Smooth muscle cell (in vitro differentiated cells): ENCODE results near the gene FCGR1A. TPM values are rescaled to one million over a fixed set of nuclear protein-coding genes. Genes with fewer than 3 reads are reported as not detected.
"Not testable (repeated sequence)": the region's sequence is repeated elsewhere in the genome, so short reads cannot be mapped to it uniquely, and the experiment has no call there.

Experiments used
- DNase-seq: peaks from one replicate; lab custom pipeline; 2025; ENCODE audit not compliant: unreplicated experiment; lab: John Stamatoyannopoulos, UW
- H2AFZ ChIP-seq: fragments of 200-600 bp; sonication (generic); 2 replicates; pipeline ENCODE4 v1.6.0; 2016; ENCODE audit warnings: antibody characterized with exemption, low read depth, mild to moderate bottlenecking
- H3F3A ChIP-seq: fragments of 200-600 bp; sonication (generic); 2 replicates; pipeline ENCODE4 v1.6.0; 2017; ENCODE audit warnings: antibody characterized with exemption, low read depth
- H3K27ac ChIP-seq: fragments of 200-600 bp; sonication (generic); 2 replicates; pipeline ENCODE4 v1.5.1; 2016; ENCODE audit warnings: low read depth, mild to moderate bottlenecking
- H3K27me3 ChIP-seq: fragments of 200-600 bp; sonication (generic); 2 replicates; pipeline ENCODE4 v1.6.1; 2016; ENCODE audit warnings: low read depth, mild to moderate bottlenecking
- H3K36me3 ChIP-seq: fragments of 200-600 bp; sonication (generic); 2 replicates; pipeline ENCODE4 v1.5.1; 2016; ENCODE audit warnings: low read depth
- H3K4me1 ChIP-seq: fragments of 200-600 bp; sonication (generic); 2 replicates; pipeline ENCODE4 v1.5.1; 2016; ENCODE audit warnings: low read depth
- H3K4me2 ChIP-seq: fragments of 200-600 bp; sonication (generic); 2 replicates; pipeline ENCODE4 v1.6.0; 2016; ENCODE audit warnings: mild to moderate bottlenecking
- H3K4me3 ChIP-seq: fragments of 200-600 bp; sonication (generic); 2 replicates; pipeline ENCODE4 v1.5.1; 2016; ENCODE audit warnings: mild to moderate bottlenecking
- H3K79me2 ChIP-seq: fragments of 200-600 bp; sonication (generic); 2 replicates; pipeline ENCODE4 v1.6.0; 2016; ENCODE audit warnings: low read depth, mild to moderate bottlenecking
- H3K9ac ChIP-seq: fragments of 200-600 bp; sonication (generic); 2 replicates; pipeline ENCODE4 v1.6.0; 2016; ENCODE audit warnings: low read depth
- H3K9me3 ChIP-seq: fragments of 200-600 bp; sonication (generic); replicated peaks from 2 replicates; pipeline ENCODE4 v1.5.1; 2016; ENCODE audit warnings: low read depth
- H4K20me1 ChIP-seq: fragments of 200-600 bp; sonication (generic); 2 replicates; pipeline ENCODE4 v1.6.0; 2016; ENCODE audit warnings: low read depth
- WGBS: methylation state at CpG from one replicate; pipeline ENCODE4 v1.1.7; 2016; ENCODE audit warnings: low lambda C conversion rate; 5-methylcytosine and 5-hydroxymethylcytosine counted together
- polyA plus RNA-seq: library from polyadenylated mRNA; unstranded; fragments of >200 nt; fragmentation: Nextera tagmentation; extraction: Ambion mirVana; gene quantifications from 2 replicates; pipeline ENCODE4 v1.2.1, GENCODE V29; 2016
- total RNA-seq: library from RNA; depleted of rRNA; stranded (reverse); fragments of >200 nt; gene quantifications from 2 replicates; pipeline ENCODE4 v1.2.3, GENCODE V29; 2014

The FCGR1A gene
- total and polyA plus RNA-seq, 2 experiments from 2014 or later, result not detected

GRCh38 chr1:149832316-149833126 lies 50.0 kb downstream of the FCGR1A start:
- H3K9ac ChIP-seq, H3K27ac ChIP-seq, H2AFZ ChIP-seq, H3F3A ChIP-seq, H3K27me3 ChIP-seq, H3K4me2 ChIP-seq, H3K79me2 ChIP-seq, H3K4me1 ChIP-seq, H4K20me1 ChIP-seq, H3K4me3 ChIP-seq, H3K9me3 ChIP-seq, DNase-seq, H3K36me3 ChIP-seq: not testable (repeated sequence)
- no CpG with 5 or more reads among the region's 55 CpGs for WGBS

GRCh38 chr1:149833144-149833543 lies 50.6 kb downstream of the FCGR1A start:
- H3K27ac ChIP-seq, H3K4me3 ChIP-seq, DNase-seq, H3K27me3 ChIP-seq, H3K36me3 ChIP-seq, H3K9me3 ChIP-seq, H3F3A ChIP-seq, H3K9ac ChIP-seq, H3K79me2 ChIP-seq, H4K20me1 ChIP-seq, H3K4me1 ChIP-seq, H2AFZ ChIP-seq, H3K4me2 ChIP-seq: not testable (repeated sequence)
- WGBS, result no CpG with 5 or more reads among the region's 15 CpGs

GRCh38 chr1:149841149-149841548 lies 58.7 kb downstream of the FCGR1A start:
- not testable (repeated sequence) for H3K27me3 ChIP-seq, DNase-seq, H3K4me2 ChIP-seq, H3K4me3 ChIP-seq, H2AFZ ChIP-seq, H3K36me3 ChIP-seq, H3K9ac ChIP-seq, H3K27ac ChIP-seq, H3F3A ChIP-seq, H3K9me3 ChIP-seq
- no CpG with 5 or more reads among the region's 26 CpGs for WGBS
- H4K20me1 ChIP-seq, result peaks cover 29% of the 10 kb centered on the region
- H3K79me2 ChIP-seq, result peaks cover 29% of the 10 kb centered on the region
- H3K4me1 ChIP-seq, result peaks cover 21% of the 10 kb centered on the region

Other genes with a start within 250 kb of the FCGR1A start
- not detected in 2 replicates for gene PPIAL4C, start 198.8 kb upstream of the FCGR1A start, total RNA-seq
- not detected in 2 replicates for gene PPIAL4C, start 198.8 kb upstream of the FCGR1A start, polyA plus RNA-seq
- 14.3 and 21.3 TPM in 2 replicates for gene BOLA1, start 116.9 kb downstream of the FCGR1A start, total RNA-seq
- 25.7 and 27.4 TPM in 2 replicates for gene BOLA1, start 116.9 kb downstream of the FCGR1A start, polyA plus RNA-seq
- 9.8 and 14.6 TPM in 2 replicates for gene SV2A, start 135.2 kb downstream of the FCGR1A start, total RNA-seq
- gene SV2A, start 135.2 kb downstream of the FCGR1A start, polyA plus RNA-seq, result 10.5 and 14.0 TPM in 2 replicates
- 27.3 and 32.8 TPM in 2 replicates for gene SF3B4, start 145.1 kb downstream of the FCGR1A start, total RNA-seq
- 72.9 and 75.3 TPM in 2 replicates for gene SF3B4, start 145.1 kb downstream of the FCGR1A start, polyA plus RNA-seq
- 19.4 and 23.5 TPM in 2 replicates for gene MTMR11, start 154.2 kb downstream of the FCGR1A start, total RNA-seq
- gene MTMR11, start 154.2 kb downstream of the FCGR1A start, polyA plus RNA-seq, result 17.2 and 18.2 TPM in 2 replicates
- 10.8 and 16.1 TPM in 2 replicates for gene OTUD7B, start 228.0 kb downstream of the FCGR1A start, total RNA-seq
- 1.9 and 2.7 TPM in 2 replicates for gene OTUD7B, start 228.0 kb downstream of the FCGR1A start, polyA plus RNA-seq